Sigmoid colon (tissue), 4 donors: Measurements from ENCODE around the gene MAGEF1.

Experiments
- EP300 ChIP-seq, 4 donors: sonication (generic); formaldehyde crosslinking; IDR thresholded peaks; one replicate each; pipeline ENCODE4 v1.6.1; 2017; ENCODE audit warnings: antibody characterized with exemption in 4 of 4
- POLR2A ChIP-seq, 2 donors: fragments of 450-650 bp; IDR thresholded peaks; one replicate each; pipeline ENCODE4 v1.6.1; 2016; ENCODE audit warnings: antibody characterized with exemption in 2 of 2, mild to moderate bottlenecking in 2 of 2, moderate library complexity in 2 of 2
- POLR2AphosphoS5 ChIP-seq, 4 donors: sonication (generic); formaldehyde crosslinking; IDR thresholded peaks; one replicate each; pipeline ENCODE4 v1.6.1; 2017; ENCODE audit warnings: antibody characterized with exemption in 4 of 4
- TF ChIP-seq, protein P1 (sequence below), 4 experiments: fragments of 450-650 bp in 3 of 4; fragments of 200-600 bp in 1 of 4; IDR thresholded peaks; one replicate each; pipeline ENCODE4 v1.5.1; 2016 to 2019; ENCODE audit warnings: antibody characterized with exemption in 4 of 4, mild to moderate bottlenecking in 3 of 4, moderate library complexity in 2 of 4

- TF ChIP-seq, protein P1, sequence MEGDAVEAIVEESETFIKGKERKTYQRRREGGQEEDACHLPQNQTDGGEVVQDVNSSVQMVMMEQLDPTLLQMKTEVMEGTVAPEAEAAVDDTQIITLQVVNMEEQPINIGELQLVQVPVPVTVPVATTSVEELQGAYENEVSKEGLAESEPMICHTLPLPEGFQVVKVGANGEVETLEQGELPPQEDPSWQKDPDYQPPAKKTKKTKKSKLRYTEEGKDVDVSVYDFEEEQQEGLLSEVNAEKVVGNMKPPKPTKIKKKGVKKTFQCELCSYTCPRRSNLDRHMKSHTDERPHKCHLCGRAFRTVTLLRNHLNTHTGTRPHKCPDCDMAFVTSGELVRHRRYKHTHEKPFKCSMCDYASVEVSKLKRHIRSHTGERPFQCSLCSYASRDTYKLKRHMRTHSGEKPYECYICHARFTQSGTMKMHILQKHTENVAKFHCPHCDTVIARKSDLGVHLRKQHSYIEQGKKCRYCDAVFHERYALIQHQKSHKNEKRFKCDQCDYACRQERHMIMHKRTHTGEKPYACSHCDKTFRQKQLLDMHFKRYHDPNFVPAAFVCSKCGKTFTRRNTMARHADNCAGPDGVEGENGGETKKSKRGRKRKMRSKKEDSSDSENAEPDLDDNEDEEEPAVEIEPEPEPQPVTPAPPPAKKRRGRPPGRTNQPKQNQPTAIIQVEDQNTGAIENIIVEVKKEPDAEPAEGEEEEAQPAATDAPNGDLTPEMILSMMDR (IDR thresholded peaks at IDR 0.05), result no peak
- TF ChIP-seq POLR2AphosphoS5 (IDR thresholded peaks at IDR 0.05) (no peak), POLR2A (IDR thresholded peaks at IDR 0.05) (no peak), EP300 (IDR thresholded peaks at IDR 0.05) (no peak)
Observed at GRCh38 chr3:184672977-184673870, 38.6 kb downstream of the MAGEF1 start.
